ENCODE data around the gene ULBP3.

ULBP3 gene

GRCh38 chr6:150068720-150069648, at the start of gene ULBP3:
TSS of gene ULBP3 (minus strand) at chr6:150069121. CDS start at chr6:150069066, 55 bp downstream.
- FAIRE-seq: no peak

- no peak for FAIRE-seq
Observed at GRCh38 chr6:150118627-150119026, 49.7 kb upstream of the ULBP3 start.

GRCh38 chr6:150118203-150118602, 49.3 kb upstream of the ULBP3 start:
- FAIRE-seq: no peak

DNA sequence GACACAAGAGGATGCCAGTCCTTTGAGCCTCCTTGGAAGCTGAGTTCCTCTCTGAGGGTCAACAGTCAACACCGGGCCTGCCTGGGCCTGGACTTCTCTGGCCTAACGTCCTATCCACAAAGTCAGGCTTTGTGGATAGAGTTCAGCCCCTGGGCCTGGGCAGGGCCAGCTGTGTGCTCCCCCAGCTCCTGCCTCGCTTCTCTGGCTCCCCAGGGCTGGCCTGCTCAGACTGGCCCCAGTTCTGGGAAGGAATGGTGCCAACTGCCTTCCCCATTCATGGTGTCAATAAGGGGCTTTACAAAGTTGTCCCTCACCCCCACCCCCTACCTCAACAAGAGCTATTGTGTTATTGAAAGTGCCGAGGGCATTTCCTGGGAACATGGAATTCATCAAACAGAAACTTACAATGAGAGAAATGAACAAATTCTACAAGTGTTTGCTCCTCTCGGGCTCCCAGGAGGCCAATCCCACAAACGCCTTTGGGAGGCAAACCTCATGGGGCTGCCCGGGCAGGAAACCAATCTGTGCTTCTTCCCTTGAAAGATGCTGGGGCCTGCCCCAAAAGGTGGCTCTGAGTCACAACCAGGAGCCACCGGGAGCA, 47.4 kb upstream of the ULBP3 start:
- no peak for FAIRE-seq

DNA sequence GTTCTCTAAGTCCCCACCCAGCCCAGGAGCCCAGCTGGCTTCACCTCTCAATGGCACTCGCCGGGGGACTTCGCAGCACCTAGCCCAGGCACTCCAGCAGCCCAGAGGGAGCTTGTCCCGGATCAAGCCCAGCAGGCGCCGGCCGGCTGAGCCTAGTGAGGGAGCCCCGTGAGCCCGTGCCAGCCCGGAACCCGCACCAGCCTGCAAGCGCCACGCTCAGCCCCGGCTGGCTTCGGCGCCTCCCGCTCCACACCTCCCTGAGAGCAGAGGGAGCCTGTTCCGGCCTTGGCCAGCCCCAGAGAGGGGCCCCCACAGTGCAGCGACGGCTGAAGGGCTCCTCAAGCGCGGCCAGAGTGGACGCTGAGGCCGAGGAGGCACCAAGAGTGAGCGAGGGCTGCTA, 46.8 kb upstream of the ULBP3 start:
- FAIRE-seq: no peak

- no peak for FAIRE-seq
Observed at GRCh38 chr6:150112233-150112632, 43.3 kb upstream of the ULBP3 start.

DNA sequence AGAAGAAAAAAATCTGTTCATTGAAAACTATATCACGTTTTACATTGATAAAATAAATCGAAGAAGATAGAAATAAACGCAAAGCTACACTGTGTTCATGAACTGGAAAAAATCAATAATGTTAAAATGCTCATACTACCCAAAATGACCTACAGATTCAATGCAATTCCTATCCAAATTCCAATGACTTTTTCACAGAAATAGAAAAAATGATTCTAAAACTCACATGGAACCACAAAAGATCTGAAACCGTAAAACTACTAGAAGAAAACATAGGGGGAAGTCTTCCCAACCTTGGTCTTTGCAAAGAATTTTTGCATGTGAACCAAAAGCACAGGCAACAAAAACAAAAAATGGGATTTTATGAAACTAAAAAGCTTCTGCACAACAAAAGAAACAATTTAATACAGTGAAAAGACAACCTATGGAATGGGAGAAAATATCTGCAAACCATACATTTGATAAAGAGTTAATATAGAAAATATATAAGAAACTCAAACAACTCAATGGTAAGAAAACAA, 33.9 kb upstream of the ULBP3 start:
- no peak for FAIRE-seq

- no peak for FAIRE-seq
Observed at GRCh38 chr6:150100745-150101144, 31.8 kb upstream of the ULBP3 start.

DNA sequence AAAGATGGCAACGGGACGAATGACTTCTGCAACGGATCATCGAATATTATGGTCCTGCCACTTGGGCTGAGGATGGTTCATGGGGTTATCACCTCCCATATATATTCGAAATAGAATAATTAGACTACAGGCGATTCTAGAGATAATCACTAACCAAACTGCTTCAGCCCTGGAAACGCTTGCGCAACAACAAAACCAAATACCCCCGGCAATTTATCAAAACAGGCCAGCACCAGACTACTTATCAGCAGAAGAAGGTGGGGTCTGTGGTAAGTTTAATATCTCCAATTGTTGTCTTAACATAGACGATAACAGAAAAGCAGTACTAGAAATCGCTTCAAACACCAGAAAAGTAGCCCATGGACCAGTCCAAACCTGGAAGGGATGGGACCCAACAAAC, 31.0 kb upstream of the ULBP3 start:
- FAIRE-seq: no peak

- FAIRE-seq: no peak
Observed at GRCh38 chr6:150099546-150099945, 30.6 kb upstream of the ULBP3 start.

DNA sequence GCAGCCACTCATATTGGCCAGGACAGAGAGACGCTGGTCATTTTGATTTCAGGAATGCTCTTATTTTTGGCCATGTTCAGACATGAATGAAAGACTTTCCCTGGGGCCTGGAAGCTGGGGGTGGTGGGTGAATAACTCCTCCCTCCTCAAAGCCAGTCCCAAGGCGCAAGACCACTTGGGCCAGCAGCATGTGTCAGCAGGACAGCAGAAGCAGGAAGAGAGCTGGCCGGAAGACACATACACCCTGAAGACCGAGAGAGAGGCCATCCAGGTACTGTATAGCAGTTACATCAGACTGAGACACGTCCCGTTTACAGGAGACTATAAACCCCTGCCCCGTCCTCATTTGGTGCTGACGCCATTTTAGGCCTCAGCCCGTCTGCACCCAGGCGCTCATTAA, 29.2 kb upstream of the ULBP3 start:
- no peak for FAIRE-seq

- FAIRE-seq: no peak
Observed at GRCh38 chr6:150093397-150093796, 24.5 kb upstream of the ULBP3 start.

DNA sequence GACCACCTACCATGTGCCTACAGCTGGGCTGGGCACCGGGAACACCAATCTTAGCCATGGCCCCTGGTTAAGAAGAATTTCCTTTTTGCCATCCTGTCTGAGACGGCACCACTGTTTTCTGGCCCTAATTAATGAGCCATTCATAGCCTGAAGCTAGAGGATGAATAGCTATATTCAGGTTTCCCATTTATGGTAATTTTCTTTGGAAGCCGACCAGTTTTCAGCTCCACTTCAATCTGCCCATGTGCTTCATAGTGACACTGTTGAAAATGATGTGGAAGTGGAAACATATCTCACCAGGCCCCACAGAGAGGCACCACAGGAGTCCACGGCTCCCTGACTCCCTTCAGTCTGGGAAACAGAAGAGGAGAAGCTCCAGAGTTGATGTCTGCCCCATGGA, 22.6 kb upstream of the ULBP3 start:
- no peak for FAIRE-seq

DNA sequence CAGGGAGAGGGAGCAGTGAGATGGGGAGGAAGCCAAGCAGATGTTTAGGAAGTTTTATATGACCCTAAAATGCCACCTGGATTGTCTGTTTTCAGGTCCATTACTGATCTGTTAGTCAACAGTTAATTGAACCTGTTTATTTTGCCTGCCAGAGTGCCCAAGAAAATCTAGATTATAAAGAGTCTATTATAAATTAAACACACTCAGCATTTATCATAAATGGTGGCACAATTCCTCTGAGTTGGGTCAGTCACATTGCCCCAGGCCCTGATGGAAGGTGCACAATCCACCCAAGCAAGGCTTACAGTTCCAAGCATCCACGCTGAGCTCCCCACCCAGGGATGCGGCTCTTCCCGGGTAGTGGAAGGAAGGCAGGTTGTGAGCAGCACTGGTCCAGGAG, 21.4 kb upstream of the ULBP3 start:
- FAIRE-seq: no peak

GRCh38 chr6:150088481-150089154, 19.7 kb upstream of the ULBP3 start:
- FAIRE-seq: no peak

DNA sequence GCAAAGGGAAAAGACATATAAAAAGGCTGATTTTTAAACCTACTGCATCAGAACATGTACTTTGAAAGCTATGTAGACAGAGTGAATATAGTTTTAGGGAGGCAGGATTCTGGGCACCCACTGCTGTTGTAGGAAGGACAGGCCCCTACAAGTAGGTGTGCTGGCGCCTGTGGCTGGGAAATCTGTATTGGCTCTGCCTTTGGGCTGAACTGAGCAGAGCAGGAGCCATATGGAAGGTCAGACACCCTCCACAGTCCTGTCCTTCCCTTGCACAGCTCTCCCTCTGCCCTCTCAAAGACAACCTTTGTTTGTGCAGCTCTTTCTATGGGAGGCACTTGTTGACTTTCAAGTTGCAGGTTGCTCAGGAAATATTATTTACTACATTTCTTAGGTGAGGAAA, 18.4 kb upstream of the ULBP3 start:
- no peak for FAIRE-seq

DNA sequence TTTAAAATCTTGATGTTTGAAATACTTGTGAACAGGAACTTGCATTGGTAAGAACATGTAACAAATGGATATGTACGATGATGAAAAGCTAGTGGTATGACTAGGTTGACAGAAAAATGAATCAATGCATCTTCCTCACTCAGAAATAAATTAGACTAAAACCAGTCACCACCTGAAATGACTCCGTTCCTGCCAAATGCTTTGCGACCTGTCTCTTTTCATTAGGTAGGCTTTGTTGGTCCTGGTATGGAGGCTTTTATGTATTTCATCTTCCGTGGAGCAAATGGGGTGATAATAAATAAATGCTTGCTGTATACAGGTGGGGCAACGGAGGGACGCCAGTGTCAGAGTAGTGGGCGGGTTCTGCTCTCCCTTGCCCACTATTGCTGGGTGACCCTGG, 17.1 kb upstream of the ULBP3 start:
- FAIRE-seq: no peak

DNA sequence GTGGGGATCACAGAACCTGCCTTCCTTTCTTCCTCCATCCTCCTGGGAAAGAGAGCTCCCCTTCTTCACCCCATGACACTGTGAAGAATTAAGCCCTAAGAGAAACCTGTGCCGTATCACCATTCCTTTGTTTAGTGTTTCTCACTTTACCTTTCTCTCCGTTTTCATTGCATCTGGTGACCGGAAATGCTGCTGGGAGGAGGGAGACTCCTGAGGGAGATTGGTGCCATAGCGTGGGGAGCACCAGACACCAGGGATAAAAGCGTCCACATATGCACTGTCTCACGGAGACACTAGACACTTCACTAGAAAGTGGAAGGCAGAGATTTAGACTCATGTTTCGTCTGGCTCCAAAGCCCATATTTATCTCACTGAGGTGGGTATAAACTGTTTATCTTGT, 15.5 kb upstream of the ULBP3 start:
- no peak for FAIRE-seq

DNA sequence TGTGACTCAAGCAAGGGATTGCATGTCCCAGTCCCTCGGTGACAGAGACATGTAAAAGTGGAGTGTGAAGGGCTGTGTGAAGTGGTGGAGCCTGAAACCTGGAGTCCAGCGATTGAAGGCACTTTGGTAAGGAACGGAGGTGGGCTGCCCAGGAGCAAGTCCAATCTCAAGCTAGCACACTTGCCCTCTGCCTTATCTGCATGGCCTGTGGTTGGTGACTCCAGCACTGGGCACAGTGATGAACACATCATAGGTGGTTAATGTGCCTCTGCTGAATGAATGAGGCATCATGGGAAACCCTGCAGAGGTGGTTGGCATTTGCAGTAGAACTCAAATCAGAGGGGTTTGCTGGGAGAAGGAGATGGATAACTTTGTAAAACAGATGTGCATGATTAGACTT, 14.9 kb upstream of the ULBP3 start:
- FAIRE-seq: no peak

DNA sequence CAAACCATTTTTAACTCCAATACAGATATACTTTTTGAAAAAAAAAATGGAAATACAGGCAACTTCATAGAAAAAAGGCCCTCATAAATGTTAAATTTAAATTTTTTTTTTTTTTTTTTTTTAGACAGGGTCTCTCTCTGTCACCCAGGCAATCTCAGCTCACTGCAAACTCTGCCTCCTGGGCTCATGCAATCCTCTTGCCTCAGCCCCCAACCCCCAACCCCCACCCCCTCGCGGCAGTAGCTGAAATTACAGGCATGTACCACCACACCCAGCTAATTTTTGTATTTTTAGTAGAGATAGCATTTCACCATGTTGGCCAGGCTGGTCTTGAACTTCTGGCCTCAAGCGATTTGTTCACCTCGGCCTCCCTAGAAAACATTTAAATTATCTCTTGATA, 12.8 kb upstream of the ULBP3 start:
- FAIRE-seq: no peak

- no peak for FAIRE-seq
Observed at GRCh38 chr6:150079604-150080003, 10.7 kb upstream of the ULBP3 start.

GRCh38 chr6:150078788-150079187, 9.9 kb upstream of the ULBP3 start:
- no peak for FAIRE-seq

- FAIRE-seq: no peak
Observed at GRCh38 chr6:150076196-150076893, 7.4 kb upstream of the ULBP3 start.

Data from G401.6 (cell line).